ENCODE data around the gene ATP13A1.

ATP13A1 gene

DNA sequence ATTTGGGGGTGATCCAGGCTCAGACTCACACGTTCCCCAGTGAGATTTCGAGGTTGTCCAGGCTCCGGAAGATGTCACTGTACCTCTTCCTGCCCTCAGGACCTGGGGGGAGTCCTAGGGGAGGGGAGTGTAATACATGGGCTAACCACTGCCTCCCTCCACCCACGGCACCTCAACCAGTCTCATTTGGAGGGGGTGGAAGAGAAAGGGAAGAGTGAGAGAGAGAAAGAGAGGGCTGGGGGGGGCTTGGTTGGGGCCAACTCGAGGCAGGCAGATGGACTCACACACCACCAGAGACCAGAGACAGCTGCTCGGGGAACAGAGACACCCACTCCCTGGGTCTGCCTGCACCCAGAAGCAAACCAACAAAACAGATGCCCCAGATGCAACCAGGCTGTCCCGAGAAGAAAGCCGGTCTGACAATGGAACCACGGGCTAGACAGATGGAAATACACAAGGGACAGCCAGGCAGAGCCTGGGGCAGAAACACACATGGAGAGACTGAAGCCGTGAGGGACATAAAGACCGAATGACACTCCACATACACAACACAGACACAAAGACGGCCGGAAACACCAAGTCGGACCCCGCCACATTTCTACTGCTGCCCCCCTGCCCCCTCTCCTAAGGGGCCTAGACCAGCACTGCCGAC is 20.8 kb downstream of the ATP13A1 start:
- no peak for DNase-seq

DNA sequence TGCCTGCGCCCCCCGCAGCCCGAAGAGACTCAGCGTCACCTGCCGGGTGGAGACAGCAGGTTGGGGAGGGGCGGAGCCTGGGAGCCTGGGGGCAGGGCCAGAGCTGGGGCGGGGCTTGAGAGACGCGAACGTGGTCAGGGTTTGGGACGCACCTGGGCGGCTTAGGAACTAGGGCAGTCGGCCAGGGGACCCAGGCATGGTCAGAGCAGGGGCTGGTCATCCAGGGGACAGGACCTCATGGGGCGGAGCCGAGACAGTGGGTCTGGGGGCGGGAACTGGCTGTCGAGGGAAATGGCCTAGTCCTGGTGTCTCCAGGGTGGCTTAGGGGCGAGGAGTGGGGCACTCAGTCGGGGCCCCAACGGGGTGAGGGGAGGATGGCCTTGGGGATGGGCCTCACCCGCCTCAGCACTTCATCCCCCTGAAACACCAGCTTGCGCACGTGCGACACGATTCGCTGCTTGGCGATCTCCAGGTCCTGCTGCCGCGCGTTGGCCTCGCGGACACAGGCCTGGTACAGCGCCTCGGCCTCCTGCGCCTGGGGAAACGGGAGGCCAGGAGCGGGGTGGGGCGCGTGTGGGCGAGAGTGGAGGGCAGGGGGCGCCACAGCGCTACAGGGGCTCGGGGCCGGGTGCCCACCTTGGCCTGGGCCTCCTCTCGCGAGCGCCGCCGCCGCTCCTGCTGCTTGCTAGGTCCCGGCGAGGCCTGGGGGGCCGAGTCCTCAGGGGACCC is 25.8 kb downstream of the ATP13A1 start:
- DNase-seq, result no peak

GRCh38 chr19:19637186-19637522 is 26.3 kb downstream of the ATP13A1 start:
- no peak for DNase-seq

- DNase-seq, result no peak
Observed at GRCh38 chr19:19636573-19637185, 26.8 kb downstream of the ATP13A1 start.

- no peak for DNase-seq
Observed at GRCh38 chr19:19635313-19635702, 28.2 kb downstream of the ATP13A1 start.

- DNase-seq, result no peak
Observed at GRCh38 chr19:19634516-19635312, 28.8 kb downstream of the ATP13A1 start.

DNA sequence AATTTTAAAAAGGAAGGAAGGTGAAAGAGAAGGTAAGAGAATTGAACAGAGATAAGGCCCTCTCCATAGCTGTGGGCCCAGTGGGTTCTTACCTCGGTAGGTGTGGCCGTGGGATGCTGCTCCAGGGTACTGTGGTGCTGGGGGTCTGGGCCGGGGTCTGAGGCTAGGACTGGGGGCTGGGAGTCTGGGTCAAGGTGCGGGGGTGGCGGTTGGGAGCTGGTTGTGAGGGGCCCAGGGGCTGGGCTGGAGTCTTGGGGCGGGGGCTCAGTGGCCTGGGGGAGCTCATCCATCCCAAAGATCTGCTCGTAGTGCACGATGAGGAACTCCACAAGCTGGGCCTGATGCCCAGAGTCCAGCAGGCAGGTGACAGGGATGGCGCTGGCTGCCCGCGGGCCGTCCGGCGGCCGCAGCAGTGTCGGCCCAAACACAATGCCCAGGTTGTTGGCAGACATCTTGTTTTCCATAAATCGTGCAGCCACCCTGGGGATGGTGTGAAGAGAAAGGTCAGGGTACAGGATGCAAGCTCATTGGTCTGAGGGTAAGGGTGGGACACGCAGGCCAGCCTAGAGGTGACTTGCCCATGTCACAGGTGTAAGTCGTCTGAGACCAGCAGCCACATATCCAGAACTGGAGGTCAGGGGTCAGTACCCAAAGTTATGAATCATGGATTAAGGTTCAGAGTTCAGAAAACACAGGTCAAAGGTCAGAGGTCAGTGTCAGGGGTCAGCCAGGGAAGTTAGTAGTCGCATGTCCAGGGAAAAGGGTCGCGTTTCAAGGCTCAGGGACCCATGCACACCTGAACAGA is 29.6 kb downstream of the ATP13A1 start:
- no peak for DNase-seq

DNA sequence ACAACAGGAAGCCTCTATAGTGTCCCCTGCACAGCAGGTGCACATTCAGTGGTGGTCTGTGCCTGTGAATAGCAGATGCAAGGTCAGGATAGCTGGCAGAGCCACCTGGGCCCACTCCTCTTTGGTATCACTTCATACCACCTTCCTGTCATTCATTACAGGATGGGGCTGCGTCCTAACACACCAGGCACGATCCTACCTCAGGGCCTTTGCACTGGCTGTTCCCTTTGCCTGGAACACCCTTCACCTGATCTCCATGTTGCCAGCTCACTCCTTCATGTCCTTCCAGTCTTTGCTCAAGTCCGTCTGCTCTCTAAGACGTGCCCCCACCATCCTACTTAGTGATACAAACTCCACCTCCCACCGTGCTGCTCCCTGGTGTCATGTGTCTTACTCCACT is 30.8 kb downstream of the ATP13A1 start:
- no peak for DNase-seq

DNA sequence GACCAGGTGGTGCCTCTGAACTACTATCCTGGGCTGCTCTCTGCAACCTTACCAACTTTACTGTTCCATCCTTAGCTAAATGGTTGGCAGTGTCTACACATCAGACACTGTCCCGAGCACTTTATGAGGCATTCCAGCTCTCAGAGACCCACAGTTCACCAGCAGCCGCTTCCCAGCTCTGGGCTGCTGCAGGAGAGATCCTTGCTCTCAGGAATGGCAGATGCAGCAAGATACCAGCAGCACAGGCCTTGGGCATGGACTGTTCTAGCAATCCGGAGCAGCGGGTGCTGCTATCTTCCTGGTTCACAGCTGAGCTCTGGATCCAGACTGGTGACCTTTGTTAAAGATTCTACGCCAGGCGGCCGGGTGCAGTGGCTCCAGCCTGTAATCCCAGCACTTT is 32.1 kb downstream of the ATP13A1 start:
- no peak for DNase-seq

DNA sequence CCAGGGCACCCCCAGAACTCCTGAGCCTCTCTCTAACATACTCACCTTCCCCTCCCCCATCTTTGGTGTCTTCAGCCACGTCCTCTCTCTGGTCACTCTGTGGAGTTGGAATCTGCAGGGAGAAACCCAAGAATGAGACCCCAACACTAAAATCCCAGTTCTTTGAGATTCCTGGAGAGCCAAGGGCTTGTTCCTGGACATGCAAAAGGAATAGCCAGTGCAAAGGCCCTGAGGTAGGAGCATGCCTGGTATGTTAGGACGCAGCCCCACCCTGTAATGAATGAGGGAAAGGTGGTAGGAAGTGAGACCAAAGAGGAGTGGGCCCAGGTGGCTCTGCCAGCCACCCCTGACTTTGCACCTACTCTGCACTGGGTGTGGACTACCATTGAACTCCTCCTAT is 33.0 kb downstream of the ATP13A1 start:
- no peak for DNase-seq

GRCh38 chr19:19630062-19630414 is 33.4 kb downstream of the ATP13A1 start:
- DNase-seq, result no peak

- no peak for DNase-seq
Observed at GRCh38 chr19:19628501-19629134, 34.9 kb downstream of the ATP13A1 start.

DNA sequence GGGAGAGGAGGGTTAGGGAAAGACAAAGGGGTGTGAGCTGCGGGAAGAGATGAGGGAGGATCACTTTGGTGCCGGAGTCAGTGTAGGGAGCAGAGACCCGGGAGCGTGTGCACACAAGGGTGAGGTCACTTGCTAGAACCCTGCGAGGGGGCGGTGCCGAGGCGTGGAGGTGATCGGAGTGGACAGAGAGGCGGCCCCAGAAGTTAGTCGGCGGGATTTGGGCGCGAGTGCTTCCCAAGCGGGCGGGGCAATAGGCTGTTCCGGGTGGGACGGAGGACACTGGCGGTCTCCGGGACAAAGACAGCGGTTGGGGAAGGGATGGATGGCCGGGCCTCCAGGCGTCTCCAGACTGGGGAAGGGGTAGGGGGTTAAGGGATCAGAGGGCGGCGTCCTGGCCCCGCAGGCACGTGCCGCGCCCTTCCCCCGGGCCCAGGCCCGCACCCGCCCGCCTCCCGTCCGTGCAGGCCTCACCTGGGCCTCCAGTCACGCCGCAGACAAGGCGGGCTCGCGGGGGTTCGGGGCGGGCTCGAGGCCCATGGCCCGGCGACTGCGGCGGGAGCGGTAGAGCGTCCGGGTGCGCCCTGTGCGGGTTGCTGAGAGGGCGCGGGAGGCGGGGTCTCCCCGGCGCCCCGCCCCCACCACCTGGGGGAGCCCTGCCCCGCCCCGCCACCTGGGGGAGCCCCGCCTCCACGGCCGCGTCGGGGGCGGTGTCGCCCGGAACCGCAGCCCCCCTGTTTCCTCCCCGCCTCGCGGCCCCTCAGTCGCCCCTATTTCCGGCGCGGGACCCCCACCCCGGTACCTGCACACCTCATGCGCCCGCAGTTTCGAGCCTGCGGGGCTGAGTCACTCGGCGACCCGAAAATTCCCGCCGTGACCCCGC is 35.6 kb downstream of the ATP13A1 start, which contains the start of gene LPAR2:
Gene LPAR2, minus strand, starts transcription at position 600 of the 880 bp plus-strand sequence. CDS start 945 bp downstream, outside the sequence.
- no peak for DNase-seq

- DNase-seq, result no peak
Observed at GRCh38 chr19:19626516-19627472, 36.7 kb downstream of the ATP13A1 start.

- no peak for DNase-seq
Observed at GRCh38 chr19:19624032-19624570, 39.4 kb downstream of the ATP13A1 start.

DNA sequence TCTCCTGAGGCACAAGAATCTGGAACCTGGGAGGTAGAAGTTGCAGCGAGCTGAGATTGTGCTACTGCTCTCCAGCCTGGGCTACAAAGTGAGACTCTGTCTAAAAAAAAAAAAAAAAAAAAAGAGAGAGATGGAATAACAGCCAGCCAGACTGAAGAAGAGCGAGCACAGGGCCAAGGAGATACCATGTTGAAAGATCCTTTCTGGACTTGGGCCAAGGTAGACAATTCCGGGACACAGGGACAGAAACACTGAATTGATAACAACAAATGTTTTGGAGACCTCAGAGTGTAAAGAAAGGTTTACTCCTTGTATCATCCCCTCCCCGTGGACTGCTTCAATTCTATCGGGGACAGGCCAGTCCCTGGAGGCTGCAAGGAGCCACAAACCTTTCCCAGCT is 40.1 kb downstream of the ATP13A1 start:
- DNase-seq, result no peak

DNA sequence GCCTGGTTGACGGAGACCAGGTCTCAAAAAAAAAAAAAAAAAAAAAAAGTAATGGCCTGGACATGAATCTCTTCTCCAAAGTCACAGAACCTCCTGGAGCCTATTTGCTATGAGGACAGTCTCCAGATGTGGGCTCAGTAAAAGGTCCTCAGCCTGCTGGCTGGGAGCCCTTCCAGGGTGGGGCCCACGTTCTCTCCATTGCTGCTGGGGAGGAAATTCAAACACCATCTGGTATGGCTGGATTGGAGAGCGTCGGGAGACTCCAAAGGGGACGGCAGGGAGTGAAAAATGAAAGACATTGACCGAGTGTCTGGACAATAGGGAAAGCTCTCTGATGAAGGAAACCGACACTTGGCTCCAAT is 43.6 kb downstream of the ATP13A1 start:
- DNase-seq, result no peak

DNA sequence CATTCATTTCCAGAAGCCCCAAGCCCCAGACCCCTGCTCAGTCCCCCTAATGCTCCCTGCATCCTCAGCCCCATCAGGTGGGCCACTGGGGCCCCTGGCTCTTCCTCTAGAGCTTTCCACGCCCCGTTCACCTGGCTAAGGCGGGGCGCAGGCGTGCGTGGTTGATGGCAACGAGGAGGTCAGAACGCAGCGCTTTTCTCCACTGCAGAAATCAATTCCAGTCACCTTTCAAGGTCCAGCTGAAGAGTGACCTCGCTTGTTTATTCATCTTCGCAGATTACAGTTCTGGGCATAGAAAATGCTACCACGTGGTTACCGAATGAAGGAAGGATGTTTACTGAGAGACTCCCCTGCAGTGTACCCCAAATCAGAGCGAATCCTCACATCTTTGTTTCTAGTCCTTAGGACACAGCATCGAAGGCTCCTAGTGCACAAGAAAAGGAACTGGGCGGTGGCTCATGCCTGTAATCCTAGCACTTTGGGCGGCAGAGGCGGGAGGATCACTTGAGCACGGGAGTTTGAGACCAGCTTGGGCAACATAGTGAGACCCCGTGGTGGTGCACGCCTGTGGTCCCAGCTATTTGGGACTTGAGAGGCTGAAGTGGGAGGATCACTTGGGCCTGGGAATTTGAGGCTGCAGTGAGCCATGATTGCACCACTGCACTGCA is 44.2 kb downstream of the ATP13A1 start:
- no peak for DNase-seq

All from NCI-H187 treated with DMSO at 0.1 percent for 48 hours (cell line).